OCI-LY1 (cell line): Measurements from ENCODE around the gene PLEKHA7.

Source experiments
- H2AFZ ChIP-seq: fragments of 200-600 bp; sonication (generic), shearing (Covaris generic); 2 replicates; pipeline ENCODE4 v1.6.0; 2014; ENCODE audit warnings: antibody characterized with exemption, mild to moderate bottlenecking, low read length
- H3F3A ChIP-seq: fragments of 200-600 bp; sonication (generic), shearing (Covaris generic); 2 replicates; pipeline ENCODE4 v1.6.0; 2014; ENCODE audit warnings: mild to moderate bottlenecking, antibody characterized with exemption, low read length, moderate library complexity; ENCODE audit not compliant: insufficient read depth
- H3K27ac ChIP-seq: fragments of 200-600 bp; sonication (generic); 2 replicates; pipeline ENCODE4 v1.5.1; 2014; ENCODE audit warnings: low read length, mixed run types, mild to moderate bottlenecking, low read depth; ENCODE audit not compliant: poor library complexity, severe bottlenecking
- H3K27me3 ChIP-seq: fragments of 200-600 bp; sonication (generic); 2 replicates; pipeline ENCODE4 v1.6.0; 2014; ENCODE audit warnings: antibody characterized with exemption, mild to moderate bottlenecking, low read length, moderate library complexity; ENCODE audit not compliant: insufficient read depth
- H3K36me3 ChIP-seq: fragments of 200-600 bp; sonication (generic); 2 replicates; pipeline ENCODE4 v1.6.1; 2014; ENCODE audit warnings: mild to moderate bottlenecking, antibody characterized with exemption, low read length, moderate library complexity, mixed read lengths; ENCODE audit not compliant: insufficient read depth
- H3K4me1 ChIP-seq: fragments of 200-600 bp; sonication (generic); 2 replicates; pipeline ENCODE4 v1.5.1; 2014; ENCODE audit warnings: mild to moderate bottlenecking, low read length, moderate library complexity; ENCODE audit not compliant: insufficient read depth, severe bottlenecking
- H3K4me2 ChIP-seq: fragments of 200-600 bp; sonication (generic), shearing (Covaris generic); 2 replicates; pipeline ENCODE4 v1.6.1; 2014; ENCODE audit warnings: low read length
- H3K4me3 ChIP-seq: fragments of 200-600 bp; sonication (generic); 2 replicates; pipeline ENCODE4 v1.5.1; 2014; ENCODE audit warnings: low read length, low read depth, mild to moderate bottlenecking, mixed read lengths; ENCODE audit not compliant: poor library complexity, severe bottlenecking
- H3K79me2 ChIP-seq: fragments of 200-600 bp; shearing (Covaris generic); 2 replicates; pipeline ENCODE4 v1.6.1; 2016; ENCODE audit warnings: mixed run types, low read length, mixed read lengths; ENCODE audit not compliant: insufficient read depth
- H3K9ac ChIP-seq: fragments of 200-600 bp; sonication (generic), shearing (Covaris generic); 2 replicates; pipeline ENCODE4 v1.6.1; 2014; ENCODE audit warnings: mild to moderate bottlenecking, low read length, mixed read lengths
- H3K9me2 ChIP-seq: fragments of 200-600 bp; sonication (generic), shearing (Covaris generic); 2 replicates; pipeline ENCODE4 v1.6.1; 2014; ENCODE audit warnings: low read depth, mild to moderate bottlenecking, low read length, mixed read lengths
- H3K9me3 ChIP-seq: fragments of 200-600 bp; shearing (Covaris generic); 2 replicates; pipeline ENCODE4 v1.6.1; 2014; ENCODE audit warnings: low read length, mixed read lengths
- H4K20me1 ChIP-seq: fragments of 200-600 bp; sonication (generic), shearing (Covaris generic); 2 replicates; pipeline ENCODE4 v1.6.0; 2016; ENCODE audit warnings: mild to moderate bottlenecking, low read length; ENCODE audit not compliant: insufficient read depth
- CTCF ChIP-seq: fragments of 200-600 bp; sonication (generic), shearing (Covaris generic); IDR thresholded peaks from 2 replicates; pipeline ENCODE4 v1.5.1; 2017; ENCODE audit warnings: mild to moderate bottlenecking, antibody characterized with exemption, low read length, moderate library complexity, mixed read lengths
- EZH2 ChIP-seq: fragments of 200-600 bp; sonication (generic), shearing (Covaris generic); IDR thresholded peaks from 2 replicates; pipeline ENCODE4 v1.8.0; 2017; ENCODE audit warnings: borderline replicate concordance, mixed run types, mild to moderate bottlenecking, antibody characterized with exemption, low read length, moderate library complexity, mixed read lengths

The PLEKHA7 gene

GRCh38 chr11:16825968-16826367 lies 188.2 kb downstream of the PLEKHA7 start:
- Histone ChIP-seq H3K4me1 (no peaks in the 10 kb centered on the region), H3K27me3 (no peaks in the 10 kb centered on the region), H3F3A (no peaks in the 10 kb centered on the region), H3K9me2 (no peaks in the 10 kb centered on the region), H3K27ac (no peak overlapping the region), H4K20me1 (no peaks in the 10 kb centered on the region), H3K36me3 (no peaks in the 10 kb centered on the region), H3K9ac (no peak overlapping the region), H3K4me2 (no peak overlapping the region), H3K79me2 (no peaks in the 10 kb centered on the region), H2AFZ (no peak overlapping the region), H3K9me3 (no peaks in the 10 kb centered on the region), H3K4me3 (no peak overlapping the region)
- TF ChIP-seq EZH2 (no peak), CTCF (no peak)

GRCh38 chr11:16825101-16825500 lies 189.1 kb downstream of the PLEKHA7 start:
- Histone ChIP-seq H4K20me1 (no peaks in the 10 kb centered on the region), H3K27me3 (no peaks in the 10 kb centered on the region), H3K4me3 (no peak overlapping the region), H3K27ac (no peak overlapping the region), H2AFZ (no peak overlapping the region), H3F3A (no peaks in the 10 kb centered on the region), H3K9ac (no peak overlapping the region), H3K9me2 (no peaks in the 10 kb centered on the region), H3K4me1 (no peaks in the 10 kb centered on the region), H3K4me2 (no peak overlapping the region), H3K79me2 (no peaks in the 10 kb centered on the region), H3K9me3 (no peaks in the 10 kb centered on the region), H3K36me3 (no peaks in the 10 kb centered on the region)
- TF ChIP-seq CTCF (no peak), EZH2 (no peak)

GRCh38 chr11:16820324-16821092 lies 193.7 kb downstream of the PLEKHA7 start:
- Histone ChIP-seq H4K20me1 (no peaks in the 10 kb centered on the region), H3K9me3 (no peaks in the 10 kb centered on the region), H3K36me3 (no peaks in the 10 kb centered on the region), H3K4me1 (no peaks in the 10 kb centered on the region), H3K79me2 (no peaks in the 10 kb centered on the region), H3K9ac (no peak overlapping the region), H2AFZ (no peak overlapping the region), H3F3A (no peaks in the 10 kb centered on the region), H3K27me3 (no peaks in the 10 kb centered on the region), H3K4me3 (no peak overlapping the region), H3K9me2 (no peaks in the 10 kb centered on the region), H3K27ac (no peak overlapping the region), H3K4me2 (no peak overlapping the region)
- peak; percentile 87 for TF ChIP-seq CTCF
- TF ChIP-seq EZH2 = no peak
